Stimulated activated CD8-positive, alpha-beta memory T cell treated with anti-CD3 and anti-CD28 coated beads, Interleukin-4, amount 100 ng/mL, for 1 hour (primary cell): ENCODE results near the gene EIF3F.
A peak's percentile ranks its signal among the peaks of the same experiment; 100 is the strongest.
"Not testable (repeated sequence)": the region's sequence is repeated elsewhere in the genome, so short reads cannot be mapped to it uniquely, and the experiment has no call there.

Source experiments
- DNase-seq, 2 donors: peaks; one replicate each; pipeline ENCODE4 v3.0.0-alpha.2; 2020; ENCODE audit warnings: low read depth in 2 of 2, low spot score in 1 of 2

EIF3F gene

GRCh38 chr11:7983832-7984590 is 3.1 kb upstream of the EIF3F start:
- DNase-seq = no peak

DNA sequence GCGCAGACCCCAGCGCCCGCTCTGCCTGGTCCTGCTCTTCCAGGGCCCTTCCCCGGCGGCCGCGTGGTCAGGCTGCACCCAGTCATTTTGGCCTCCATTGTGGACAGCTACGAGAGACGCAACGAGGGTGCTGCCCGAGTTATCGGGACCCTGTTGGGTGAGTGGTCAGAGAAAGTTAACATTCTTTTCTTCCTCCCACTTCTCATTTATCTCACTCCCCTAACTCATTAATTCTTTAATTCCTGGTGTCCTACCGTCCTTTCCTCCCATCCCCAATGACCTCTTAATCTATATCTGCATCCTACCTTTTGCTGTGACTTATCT is 385 bp downstream of the EIF3F start:
- not testable (repeated sequence) for DNase-seq

DNA sequence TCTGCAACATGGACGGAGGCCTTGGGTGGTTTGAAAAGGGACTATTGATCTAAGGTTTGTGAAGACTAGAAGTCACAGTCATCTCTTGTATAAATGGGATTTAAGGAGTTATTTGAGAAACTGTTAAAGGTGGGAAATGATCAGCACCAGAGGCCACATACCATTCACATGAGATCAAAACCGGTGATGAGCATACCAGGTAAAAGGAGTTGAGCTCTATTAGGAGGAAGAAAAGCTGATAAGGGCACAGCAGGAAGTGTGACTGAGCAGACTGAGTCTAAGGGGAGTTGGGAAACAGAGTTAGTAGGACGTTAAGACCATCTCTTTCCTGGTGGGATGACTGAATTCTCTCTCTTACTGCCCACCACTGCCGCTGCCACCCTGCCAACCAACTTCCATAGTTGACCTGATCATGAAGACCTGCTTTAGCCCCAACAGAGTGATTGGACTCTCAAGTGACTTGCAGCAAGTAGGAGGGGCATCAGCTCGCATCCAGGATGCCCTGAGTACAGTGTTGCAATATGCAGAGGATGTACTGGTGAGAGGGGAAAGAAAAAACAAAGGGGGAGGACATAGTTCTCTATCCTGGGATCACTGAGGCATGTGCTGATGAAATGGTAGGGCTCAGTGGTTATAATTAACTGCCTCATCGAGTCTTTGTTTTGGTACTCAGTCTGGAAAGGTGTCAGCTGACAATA is 7.6 kb downstream of the EIF3F start:
- DNase-seq = no peak

DNA sequence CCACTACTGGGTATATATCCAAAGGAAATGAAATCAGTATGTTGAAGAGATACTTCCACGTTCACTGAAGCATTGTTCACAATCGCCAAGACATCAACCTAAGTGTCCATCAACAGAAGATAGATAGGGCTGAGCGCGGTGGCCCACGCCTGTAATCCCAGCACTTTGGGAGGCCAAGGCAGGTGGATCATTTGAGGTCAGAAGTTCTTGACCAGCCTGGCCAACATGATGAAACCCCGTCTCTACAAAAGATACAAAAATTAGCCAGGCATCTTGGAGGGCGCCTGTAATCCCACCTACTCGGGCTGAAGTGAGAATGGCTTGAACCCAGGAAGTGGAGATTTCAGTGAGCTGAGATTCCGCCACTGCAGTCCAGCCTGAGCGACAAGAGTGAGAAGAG is 12.7 kb downstream of the EIF3F start:
- no peak for DNase-seq

DNA sequence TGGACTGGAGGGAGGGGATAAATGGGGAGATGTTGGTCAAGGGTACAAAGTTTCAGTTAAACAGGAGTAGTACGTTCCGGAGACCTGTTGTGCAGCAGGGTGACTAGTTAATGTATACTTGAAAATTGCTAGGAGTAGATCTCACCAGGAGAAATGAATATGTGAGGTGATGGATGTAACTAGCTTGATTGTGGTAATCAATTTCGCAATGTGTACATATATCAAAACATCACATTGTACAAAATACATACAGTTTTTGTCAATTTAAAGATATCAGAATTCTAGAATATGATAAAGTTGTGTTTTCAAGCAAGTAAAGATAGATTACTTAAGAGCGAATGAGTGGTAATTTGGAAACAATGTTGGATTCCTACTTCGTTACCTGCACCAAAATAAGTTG is 13.3 kb downstream of the EIF3F start:
- DNase-seq = no peak

DNA sequence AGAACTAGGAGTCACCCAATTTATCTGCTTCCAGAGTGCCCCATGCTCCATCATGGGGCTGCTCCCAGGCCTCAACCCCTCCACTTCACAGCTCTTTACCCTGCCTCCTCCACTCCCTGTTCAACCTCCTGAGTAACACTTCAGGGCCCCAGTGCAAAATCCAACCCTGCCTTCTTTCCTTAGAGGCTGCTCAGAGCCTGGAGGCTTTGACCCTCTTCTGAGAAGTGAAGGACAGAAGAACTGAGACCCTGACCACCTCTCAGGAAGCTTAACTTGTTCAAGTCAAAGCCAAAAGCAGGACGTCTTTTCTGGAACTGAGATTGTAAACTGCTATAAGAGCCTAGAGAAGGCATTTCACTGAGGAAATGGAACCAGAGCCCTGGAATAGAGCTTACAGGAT is 15.5 kb downstream of the EIF3F start:
- DNase-seq = no peak

- DNase-seq = no peak
Measured at GRCh38 chr11:8003187-8003586, 16.1 kb downstream of the EIF3F start.

DNA sequence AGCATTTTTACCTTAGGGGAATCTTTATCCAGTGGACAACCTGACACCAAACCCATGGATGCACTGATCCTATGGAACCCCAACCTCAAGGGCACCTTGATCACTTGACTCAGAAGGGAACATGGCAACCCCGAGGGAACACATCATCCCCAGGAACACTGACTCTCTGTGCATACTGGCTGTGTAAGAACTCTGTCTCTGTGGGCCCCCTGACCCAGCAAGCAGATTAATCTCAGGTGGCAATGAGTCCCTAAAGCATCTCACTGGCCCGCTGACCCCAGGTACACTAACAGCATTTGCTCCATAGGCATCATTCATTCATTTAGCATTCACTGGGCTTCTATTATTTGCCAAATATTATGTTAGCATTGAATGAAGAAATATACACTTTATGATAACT is 16.9 kb downstream of the EIF3F start:
- no peak for DNase-seq

- DNase-seq = no peak
Measured at GRCh38 chr11:8005556-8005955, 18.4 kb downstream of the EIF3F start.

DNA sequence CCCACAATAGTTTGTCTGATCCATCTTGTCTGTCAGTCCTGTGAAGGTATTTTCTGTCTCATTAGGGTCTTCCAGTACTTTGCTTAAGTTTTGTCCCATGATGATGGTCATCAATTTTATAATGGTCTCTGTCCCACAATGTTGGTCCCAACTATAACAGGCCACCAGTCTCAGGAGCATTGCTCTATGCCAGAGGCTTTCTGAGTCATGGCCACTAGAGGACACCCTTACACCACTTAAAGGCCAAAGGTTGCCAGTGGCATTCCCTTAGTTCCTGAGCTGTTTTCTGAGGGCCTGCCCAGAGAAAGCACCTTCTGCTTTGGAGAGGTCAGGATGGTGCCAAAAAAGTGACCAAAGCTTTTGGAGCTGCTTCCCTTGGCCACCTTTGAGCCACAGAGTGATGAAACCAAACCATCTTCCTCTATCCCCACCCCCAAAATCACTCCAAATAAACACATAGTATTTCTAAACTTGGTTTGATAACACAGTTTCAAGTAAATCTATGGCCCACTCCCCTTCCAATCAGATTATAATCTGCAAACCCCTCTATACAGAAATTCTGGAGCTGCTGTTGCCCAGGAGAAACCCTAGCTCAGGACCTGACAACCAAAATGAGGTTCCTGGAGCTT is 19.3 kb downstream of the EIF3F start:
- no peak for DNase-seq

DNA sequence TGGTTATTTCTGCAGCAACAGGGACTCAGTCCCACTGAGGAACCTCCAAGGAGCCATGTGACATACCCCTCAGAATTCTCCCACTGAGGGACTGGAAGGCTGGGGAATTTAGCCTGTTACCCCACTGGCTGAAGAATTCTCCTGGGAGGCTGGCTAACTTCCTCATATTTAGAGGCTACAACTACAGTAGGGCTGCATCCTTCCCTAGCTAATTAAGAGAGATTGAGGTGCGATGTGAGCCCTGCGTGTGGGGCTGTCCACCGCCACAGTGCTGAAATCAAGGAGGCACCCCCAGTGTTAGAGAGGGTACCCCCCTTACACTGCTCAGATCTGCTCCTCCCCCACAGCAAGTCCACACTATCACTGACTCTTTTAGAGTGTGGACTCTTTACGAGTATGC is 21.1 kb downstream of the EIF3F start:
- no peak for DNase-seq

GRCh38 chr11:8009856-8010255 is 22.7 kb downstream of the EIF3F start:
- no peak for DNase-seq

DNA sequence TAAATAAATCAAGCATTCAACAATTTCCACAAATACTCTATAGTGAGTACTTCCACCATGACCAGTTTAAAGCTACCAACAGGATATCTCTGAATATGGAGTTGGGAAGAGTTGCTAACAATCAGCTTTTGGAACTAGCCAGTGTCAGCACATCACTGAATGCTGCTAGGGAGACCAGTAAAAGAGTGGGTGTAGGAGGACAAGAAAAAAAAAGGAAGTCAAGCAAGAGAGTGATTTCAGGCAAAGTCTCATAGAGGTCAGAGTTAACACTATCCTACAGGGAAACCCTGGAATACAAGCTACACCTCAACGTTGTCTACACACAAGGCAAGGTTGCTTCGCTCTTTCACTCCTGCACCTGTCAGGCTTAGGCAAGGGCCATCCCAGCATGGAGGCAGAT is 24.2 kb downstream of the EIF3F start:
- DNase-seq = no peak

- no peak for DNase-seq
Measured at GRCh38 chr11:8011981-8012444, 24.9 kb downstream of the EIF3F start.

DNA sequence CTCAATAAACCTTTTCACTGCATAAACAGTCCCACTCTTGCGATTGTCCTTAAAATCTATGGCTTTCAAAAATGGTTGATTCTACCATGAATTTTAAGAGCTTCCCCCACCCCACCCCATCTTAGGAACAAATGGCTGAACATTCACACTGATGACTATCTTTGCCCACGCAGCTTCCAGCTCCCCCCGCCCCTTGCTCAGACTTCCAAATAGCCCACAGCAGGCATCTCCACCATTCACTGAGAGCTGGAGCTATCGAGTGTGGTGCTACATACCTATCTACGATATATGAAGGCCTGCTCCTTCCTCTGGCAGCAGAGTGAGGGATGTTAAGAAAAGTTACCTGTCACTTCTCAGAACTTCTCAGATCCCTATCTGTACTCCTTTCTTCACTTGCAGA is 26.7 kb downstream of the EIF3F start:
- DNase-seq = no peak

DNA sequence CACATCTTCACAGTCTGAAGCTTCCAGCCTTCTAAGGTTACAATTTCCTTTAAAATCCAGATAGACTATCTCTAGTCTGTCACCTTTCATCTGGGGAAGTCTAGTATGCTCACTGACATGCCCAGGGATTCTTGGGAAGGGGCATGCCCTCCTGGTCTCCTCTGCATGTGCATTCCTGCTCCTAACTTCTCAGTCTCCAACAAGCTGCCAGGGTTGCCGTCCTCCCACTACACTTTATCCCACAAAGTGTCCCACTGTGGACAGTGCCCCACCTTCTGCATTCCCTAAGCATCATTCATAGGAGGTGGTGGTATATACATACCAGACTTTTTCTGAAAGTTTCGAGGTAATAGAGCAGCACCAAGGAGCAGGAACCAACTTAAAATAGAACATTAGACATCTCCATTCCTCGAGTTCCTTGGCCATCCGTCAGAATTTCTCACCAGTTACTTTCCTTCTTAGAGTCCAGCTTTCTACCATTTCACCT is 28.7 kb downstream of the EIF3F start:
- no peak for DNase-seq

DNA sequence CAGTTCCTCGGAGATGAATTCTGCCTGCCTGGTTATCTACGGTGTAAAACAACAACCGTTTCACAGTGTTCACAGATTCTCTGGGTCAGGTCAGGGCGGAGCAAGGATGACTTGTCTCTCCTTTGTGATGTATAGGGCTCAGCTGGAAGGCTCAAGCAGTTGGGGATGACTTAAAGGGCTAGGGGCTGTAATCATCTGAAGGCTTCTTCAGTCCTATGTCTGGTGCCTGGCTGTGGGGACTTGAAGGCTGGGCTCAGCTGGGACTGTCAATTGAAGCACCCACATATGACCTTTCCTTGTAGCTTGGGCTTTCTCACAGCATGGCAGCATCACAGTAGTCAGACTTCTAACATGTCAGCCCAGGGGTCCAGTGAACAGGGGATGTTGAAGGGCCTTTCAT is 29.3 kb downstream of the EIF3F start:
- DNase-seq = no peak

GRCh38 chr11:8017071-8017470 is 29.9 kb downstream of the EIF3F start:
- DNase-seq = no peak

- DNase-seq = no peak
Measured at GRCh38 chr11:8017894-8018483, 30.9 kb downstream of the EIF3F start.

DNA sequence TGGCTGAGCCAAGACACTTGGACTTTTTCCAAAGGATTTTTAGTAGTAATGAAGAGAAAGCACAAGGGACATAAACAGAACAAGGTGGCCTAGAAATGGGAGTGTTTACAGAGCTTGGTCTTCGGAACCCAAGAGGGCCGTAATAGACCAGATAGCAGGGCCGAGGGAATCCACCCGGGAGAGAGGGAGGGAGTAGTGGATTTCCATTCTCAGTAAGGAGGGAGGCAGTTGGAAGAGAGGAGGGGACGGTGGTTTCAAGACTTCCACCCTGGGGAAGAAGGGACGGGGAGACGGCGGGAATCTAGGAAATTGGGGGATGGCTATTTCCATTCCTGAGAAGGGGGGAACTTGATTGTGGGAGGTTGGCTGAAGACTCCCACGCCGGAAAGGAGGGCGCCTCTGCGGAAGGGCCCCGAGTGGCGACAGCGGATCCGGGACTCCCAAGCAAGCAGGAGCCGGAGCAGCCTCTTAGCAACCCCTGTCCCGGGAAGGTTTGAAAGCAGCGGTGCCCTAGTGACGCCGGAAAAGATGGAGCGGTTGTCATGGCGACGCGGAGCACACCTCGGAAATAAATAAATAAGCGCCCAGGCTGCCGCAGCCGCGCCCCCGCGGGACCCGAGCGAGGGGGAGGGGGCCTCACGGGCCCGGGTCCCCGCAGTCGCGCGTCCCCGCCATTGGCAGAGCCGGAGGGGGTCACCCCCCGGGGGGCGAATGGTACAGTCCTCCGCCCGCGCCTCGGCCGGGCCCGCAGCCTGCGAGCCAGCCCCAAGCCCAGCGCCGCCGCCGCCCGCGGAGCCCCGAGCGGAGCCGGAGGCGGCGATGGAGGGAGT is 31.6 kb downstream of the EIF3F start:
- DNase-seq = peak; percentile 17 to 46
